ENCODE results near the gene MERTK. TPM values are rescaled to one million over a fixed set of nuclear protein-coding genes. Genes with fewer than 3 reads are reported as not detected.

Gene MERTK
- total and polyA plus RNA-seq, 2 donors (not counting 1 experiment from before 2014, with no cell fraction given) = 0.34 to 6.6 TPM

DNA sequence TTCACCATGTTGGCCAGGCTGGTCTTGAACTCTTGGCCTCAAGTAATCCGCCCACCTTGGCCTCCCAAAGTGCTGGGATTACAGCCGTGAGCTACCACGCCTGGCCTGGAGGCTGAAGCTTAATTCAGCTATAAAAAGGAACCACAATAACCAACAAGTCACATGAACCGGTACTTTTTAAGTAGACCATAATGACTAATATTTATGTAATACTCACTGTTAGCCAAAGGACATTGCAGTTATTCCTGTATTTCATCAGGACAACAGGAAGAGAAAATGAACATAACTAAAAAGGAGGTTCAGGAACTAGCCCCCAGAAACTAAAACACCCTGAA, 107.6 kb downstream of the MERTK start:
- H3K27me3 ChIP-seq (ENCODE audit: control insufficient read depth, insufficient read depth, low read length) = peaks cover 2% of the 10 kb centered on the region
- peak; percentile 49 to 58 for DNase-seq (ENCODE audit: low read depth in 2 of 2)
- H4K20me1 ChIP-seq (ENCODE audit: control insufficient read depth, extremely low read depth, insufficient read depth, low read length) = no peaks in the 10 kb centered on the region
- no peak overlapping the region for H3K9ac ChIP-seq (ENCODE audit: insufficient read depth, low read length)
- H3K36me3 ChIP-seq (ENCODE audit: control insufficient read depth, insufficient read depth, low read length) = no peaks in the 10 kb centered on the region
- no peak overlapping the region for H3K27ac ChIP-seq (ENCODE audit: insufficient read depth, low read length)
- TF ChIP-seq, protein P1, sequence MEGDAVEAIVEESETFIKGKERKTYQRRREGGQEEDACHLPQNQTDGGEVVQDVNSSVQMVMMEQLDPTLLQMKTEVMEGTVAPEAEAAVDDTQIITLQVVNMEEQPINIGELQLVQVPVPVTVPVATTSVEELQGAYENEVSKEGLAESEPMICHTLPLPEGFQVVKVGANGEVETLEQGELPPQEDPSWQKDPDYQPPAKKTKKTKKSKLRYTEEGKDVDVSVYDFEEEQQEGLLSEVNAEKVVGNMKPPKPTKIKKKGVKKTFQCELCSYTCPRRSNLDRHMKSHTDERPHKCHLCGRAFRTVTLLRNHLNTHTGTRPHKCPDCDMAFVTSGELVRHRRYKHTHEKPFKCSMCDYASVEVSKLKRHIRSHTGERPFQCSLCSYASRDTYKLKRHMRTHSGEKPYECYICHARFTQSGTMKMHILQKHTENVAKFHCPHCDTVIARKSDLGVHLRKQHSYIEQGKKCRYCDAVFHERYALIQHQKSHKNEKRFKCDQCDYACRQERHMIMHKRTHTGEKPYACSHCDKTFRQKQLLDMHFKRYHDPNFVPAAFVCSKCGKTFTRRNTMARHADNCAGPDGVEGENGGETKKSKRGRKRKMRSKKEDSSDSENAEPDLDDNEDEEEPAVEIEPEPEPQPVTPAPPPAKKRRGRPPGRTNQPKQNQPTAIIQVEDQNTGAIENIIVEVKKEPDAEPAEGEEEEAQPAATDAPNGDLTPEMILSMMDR (conservative IDR thresholded peaks at IDR 0.05 in 1 of 2, IDR thresholded peaks at IDR 0.05 in 1 of 2; ENCODE audit: low read depth in 1 of 2, low read length in 2 of 2) = no peak
- TF ChIP-seq EZH2 (IDR thresholded peaks at IDR 0.05; ENCODE audit: low read length, missing control alignments) = no peak
- no peaks in the 10 kb centered on the region for H3K4me1 ChIP-seq (ENCODE audit: control insufficient read depth, extremely low read depth, insufficient read depth, low read length)
- H3K4me2 ChIP-seq (ENCODE audit: extremely low read depth, insufficient read depth, low read length) = no peak overlapping the region
- H2AFZ ChIP-seq (ENCODE audit: low read length) = no peak overlapping the region
- no peaks in the 10 kb centered on the region for H3K9me3 ChIP-seq (ENCODE audit: control insufficient read depth, insufficient read depth, low read depth, low read length)
- no peak overlapping the region for H3K4me3 ChIP-seq (replicated peaks in 1 of 4; ENCODE audit: control extremely low read depth in 1 of 4, insufficient read depth in 1 of 4, low read depth in 3 of 4, low read length in 4 of 4)
- no peaks in the 10 kb centered on the region for H3K79me2 ChIP-seq (ENCODE audit: control insufficient read depth, insufficient read depth, low read length)

GRCh38 chr2:112007493-112007892, 109.1 kb downstream of the MERTK start:
- DNase-seq (ENCODE audit: low read depth in 2 of 2) = no peak
- Histone ChIP-seq H2AFZ (ENCODE audit: low read length) (no peak overlapping the region), H3K9me3 (ENCODE audit: control insufficient read depth, insufficient read depth, low read depth, low read length) (no peaks in the 10 kb centered on the region), H3K9ac (ENCODE audit: insufficient read depth, low read length) (no peak overlapping the region), H3K27me3 (ENCODE audit: control insufficient read depth, insufficient read depth, low read length) (peaks cover 2% of the 10 kb centered on the region), H3K4me2 (ENCODE audit: extremely low read depth, insufficient read depth, low read length) (no peak overlapping the region), H3K79me2 (ENCODE audit: control insufficient read depth, insufficient read depth, low read length) (no peaks in the 10 kb centered on the region), H4K20me1 (ENCODE audit: control insufficient read depth, extremely low read depth, insufficient read depth, low read length) (no peaks in the 10 kb centered on the region), H3K4me1 (ENCODE audit: control insufficient read depth, extremely low read depth, insufficient read depth, low read length) (no peaks in the 10 kb centered on the region), H3K4me3 (replicated peaks in 1 of 4; ENCODE audit: control extremely low read depth in 1 of 4, insufficient read depth in 1 of 4, low read depth in 3 of 4, low read length in 4 of 4) (no peak overlapping the region), H3K36me3 (ENCODE audit: control insufficient read depth, insufficient read depth, low read length) (no peaks in the 10 kb centered on the region), H3K27ac (ENCODE audit: insufficient read depth, low read length) (no peak overlapping the region)
- TF ChIP-seq, protein P1 (conservative IDR thresholded peaks at IDR 0.05 in 1 of 2, IDR thresholded peaks at IDR 0.05 in 1 of 2; ENCODE audit: low read depth in 1 of 2, low read length in 2 of 2) = no peak
- no peak for TF ChIP-seq EZH2 (IDR thresholded peaks at IDR 0.05; ENCODE audit: low read length, missing control alignments)

DNA sequence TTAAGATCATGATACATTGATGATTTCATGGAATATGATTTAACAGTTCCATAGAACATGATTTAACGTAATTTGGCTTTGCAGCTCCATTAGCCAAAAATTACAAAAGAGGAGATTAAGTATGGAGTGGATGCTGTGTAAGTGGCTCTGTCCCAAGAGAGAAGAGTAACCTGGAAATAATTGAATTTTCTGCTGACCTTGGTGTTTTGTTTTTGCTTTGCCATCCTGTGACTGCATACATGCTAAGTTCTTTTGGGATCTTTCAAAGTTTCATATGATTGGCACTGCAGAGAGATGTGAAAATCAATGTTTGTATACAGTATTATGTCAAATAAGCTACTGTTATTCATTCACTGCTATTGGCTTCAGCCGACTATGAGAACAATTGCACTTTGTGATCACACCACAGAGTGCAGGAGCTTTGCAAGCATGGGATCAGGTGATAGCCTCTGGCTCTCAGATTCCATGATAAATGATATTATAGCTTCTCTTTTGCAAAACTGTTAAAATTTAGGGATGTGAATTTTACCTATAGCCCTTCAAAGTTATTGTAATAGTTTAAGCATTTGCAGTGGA, 110.6 kb downstream of the MERTK start:
- Histone ChIP-seq H3K4me2 (ENCODE audit: extremely low read depth, insufficient read depth, low read length) (no peak overlapping the region), H4K20me1 (ENCODE audit: control insufficient read depth, extremely low read depth, insufficient read depth, low read length) (no peaks in the 10 kb centered on the region), H3K36me3 (ENCODE audit: control insufficient read depth, insufficient read depth, low read length) (no peaks in the 10 kb centered on the region), H2AFZ (ENCODE audit: low read length) (no peak overlapping the region), H3K79me2 (ENCODE audit: control insufficient read depth, insufficient read depth, low read length) (no peaks in the 10 kb centered on the region), H3K27me3 (ENCODE audit: control insufficient read depth, insufficient read depth, low read length) (peaks cover 2% of the 10 kb centered on the region), H3K27ac (ENCODE audit: insufficient read depth, low read length) (no peak overlapping the region), H3K9ac (ENCODE audit: insufficient read depth, low read length) (no peak overlapping the region), H3K9me3 (ENCODE audit: control insufficient read depth, insufficient read depth, low read depth, low read length) (no peaks in the 10 kb centered on the region), H3K4me3 (replicated peaks in 1 of 4; ENCODE audit: control extremely low read depth in 1 of 4, insufficient read depth in 1 of 4, low read depth in 3 of 4, low read length in 4 of 4) (no peak overlapping the region), H3K4me1 (ENCODE audit: control insufficient read depth, extremely low read depth, insufficient read depth, low read length) (no peaks in the 10 kb centered on the region)
- TF ChIP-seq, protein P1 (conservative IDR thresholded peaks at IDR 0.05 in 1 of 2, IDR thresholded peaks at IDR 0.05 in 1 of 2; ENCODE audit: low read depth in 1 of 2, low read length in 2 of 2) = no peak
- no peak for TF ChIP-seq EZH2 (IDR thresholded peaks at IDR 0.05; ENCODE audit: low read length, missing control alignments)
- DNase-seq (ENCODE audit: low read depth in 2 of 2) = no peak
